Right lobe of liver (tissue), 4 donors: ENCODE results near the gene CPM.

Experiments
- CTCF ChIP-seq, 4 donors: fragments of 200-600 bp in 3 of 4; fragments of 450-650 bp in 1 of 4; IDR thresholded peaks; one replicate each; pipeline versions ENCODE4 v1.5.1 to v1.8.0; 2016 to 2022; ENCODE audit warnings: antibody characterized with exemption in 4 of 4, mild to moderate bottlenecking in 2 of 4
- POLR2A ChIP-seq: fragments of 450-650 bp; IDR thresholded peaks from one replicate; pipeline ENCODE4 v1.6.1; 2017; ENCODE audit warnings: antibody characterized with exemption, mild to moderate bottlenecking
- donor health status: DM: no; HTN: no; CAD: no.
- donor health status: DM: no; HTN: no; CAD: no.
- donor health status: DM: no; HTN: yes; CAD: no.

DNA sequence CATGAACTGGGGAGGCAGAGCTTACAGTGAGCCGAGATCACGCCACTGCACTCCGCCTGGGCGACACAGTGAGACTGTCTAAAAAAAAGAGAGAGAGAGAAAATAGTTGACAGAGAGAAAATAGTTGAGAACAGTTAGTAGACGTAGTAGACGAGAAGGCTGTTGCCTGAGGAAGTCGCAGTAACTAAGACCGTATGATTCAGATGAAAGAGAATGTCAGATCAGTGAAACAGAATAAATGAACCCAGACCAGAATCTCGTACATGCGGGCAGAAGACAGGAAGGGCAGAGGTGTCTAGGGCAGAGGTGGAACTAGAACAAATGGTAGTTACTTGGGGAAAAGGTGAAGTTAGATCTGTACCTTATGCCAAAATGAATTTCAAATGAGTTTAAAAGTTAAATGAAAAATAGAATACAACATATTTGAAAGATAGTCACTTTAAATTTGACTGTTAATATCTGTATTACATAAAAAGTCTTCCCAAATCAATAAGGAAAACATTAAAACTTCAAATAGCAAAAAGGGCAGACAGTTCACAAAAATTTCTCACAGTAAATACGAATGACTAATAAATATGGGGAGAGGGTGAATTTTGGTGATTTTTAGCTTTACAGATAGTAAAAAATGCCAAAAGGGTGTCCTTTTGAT lies 107.3 kb downstream of the CPM start:
- TF ChIP-seq POLR2A (no peak), CTCF (IDR thresholded peaks at IDR 0.05) (no peak)
